PFSK-1 (cell line): ENCODE data around the gene STAT4.

ENCODE experiments used
- POLR2AphosphoS5 ChIP-seq: IDR thresholded peaks from 2 replicates; pipeline ENCODE4 v1.6.1; 2012; ENCODE audit warnings: low read depth, mild to moderate bottlenecking, control low read depth, low read length, moderate library complexity
- REST ChIP-seq, 2 experiments: IDR thresholded peaks; 2 replicates each; pipeline versions ENCODE4 v1.6.1 to v1.8.0; 2011 to 2012; ENCODE audit warnings: low read depth in 2 of 2, low read length in 2 of 2, control low read depth in 1 of 2, inconsistent platforms in 1 of 2, mild to moderate bottlenecking in 1 of 2, moderate library complexity in 1 of 2; ENCODE audit not compliant: insufficient read depth in 1 of 2
- SIN3A ChIP-seq: IDR thresholded peaks from 2 replicates; pipeline ENCODE4 v1.6.1; 2012; ENCODE audit warnings: mild to moderate bottlenecking, low read length, moderate library complexity, borderline replicate concordance; ENCODE audit not compliant: insufficient read depth
- TAF1 ChIP-seq: IDR thresholded peaks from 2 replicates; pipeline ENCODE4 v1.6.1; 2012; ENCODE audit warnings: low read length, control low read depth, borderline replicate concordance; ENCODE audit not compliant: insufficient read depth

DNA sequence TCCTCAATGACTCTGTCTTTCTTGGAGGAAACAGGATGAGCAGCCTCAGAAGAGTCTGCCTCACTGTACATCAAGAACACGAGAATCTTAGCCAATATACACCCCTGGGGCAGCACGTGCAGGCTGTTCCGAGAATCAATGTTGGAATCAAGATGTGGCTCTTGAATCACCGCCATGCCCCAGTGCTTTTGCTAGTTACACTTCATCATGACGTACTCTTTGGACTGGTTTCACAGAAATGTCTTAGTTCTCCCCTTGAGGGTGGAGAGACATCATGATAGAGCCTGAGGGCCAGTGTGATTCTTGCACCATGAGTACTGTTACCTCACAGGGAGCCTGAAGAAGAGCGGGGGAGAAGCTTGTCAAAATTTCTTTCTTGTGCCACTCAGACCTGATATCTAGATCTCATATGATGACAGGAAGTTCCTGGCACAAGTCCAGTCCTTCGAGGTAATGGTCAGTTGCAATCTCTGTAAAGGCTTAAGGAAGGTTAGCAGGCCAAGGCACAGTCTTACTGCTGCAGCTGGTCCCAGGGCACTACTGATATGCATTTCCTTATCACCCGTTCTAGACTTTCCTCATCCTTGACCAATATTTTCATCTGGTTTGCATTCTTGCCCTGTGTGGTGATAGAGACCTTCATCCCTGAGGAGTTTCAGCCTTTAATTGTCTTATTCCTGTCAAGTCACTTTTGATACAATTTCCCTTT, 28.2 kb upstream of the STAT4 start:
- TF ChIP-seq POLR2AphosphoS5, result no peak
- TF ChIP-seq TAF1, result no peak
- no peak for TF ChIP-seq SIN3A
- TF ChIP-seq REST (IDR thresholded peaks at IDR 0.05; ENCODE audit: insufficient read depth in 1 of 2, low read depth in 2 of 2, low read length in 2 of 2), result no peak
